ENCODE data around the gene ITGB5. TPM values are rescaled to one million over a fixed set of nuclear protein-coding genes. Genes with fewer than 3 reads are reported as not detected.

ITGB5 gene
- polyA plus RNA-seq, 1 experiment, result 393 TPM

DNA sequence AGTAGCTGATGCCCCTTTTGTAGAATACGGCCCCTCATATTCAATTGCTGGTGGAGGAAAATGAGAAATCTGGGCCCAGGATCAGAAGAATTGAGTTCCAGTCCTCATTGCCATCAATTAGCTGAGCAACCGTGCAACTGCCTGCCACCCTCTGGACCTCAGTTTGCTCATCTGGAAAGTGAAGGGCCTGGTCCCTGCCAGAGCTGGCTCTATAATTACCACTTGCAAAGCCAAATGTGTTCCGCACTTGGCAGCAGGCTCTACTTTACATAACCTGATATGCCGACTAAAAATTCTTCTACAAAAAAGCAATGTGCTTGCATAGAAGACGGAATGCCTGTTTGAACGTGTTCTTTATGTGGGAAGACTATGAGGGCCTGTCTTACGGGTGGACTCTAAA lies 8.6 kb upstream of the ITGB5 start:
- Histone ChIP-seq H3K27me3 (ENCODE audit: control insufficient read depth, insufficient read depth, low read length) (no peaks in the 10 kb centered on the region), H3K4me3 (ENCODE audit: low read depth, low read length) (no peak overlapping the region), H3K36me3 (ENCODE audit: control insufficient read depth, insufficient read depth, low read length) (no peaks in the 10 kb centered on the region)
- CTCF ChIA-PET, result interaction anchor here (0.9 to 4.6 kb wide), 3 partner anchors 108 to 690 kb away, joined by 3 to 22 read pairs (median 3); no protein-coding TSS in a partner anchor
- TF ChIP-seq, protein P1, sequence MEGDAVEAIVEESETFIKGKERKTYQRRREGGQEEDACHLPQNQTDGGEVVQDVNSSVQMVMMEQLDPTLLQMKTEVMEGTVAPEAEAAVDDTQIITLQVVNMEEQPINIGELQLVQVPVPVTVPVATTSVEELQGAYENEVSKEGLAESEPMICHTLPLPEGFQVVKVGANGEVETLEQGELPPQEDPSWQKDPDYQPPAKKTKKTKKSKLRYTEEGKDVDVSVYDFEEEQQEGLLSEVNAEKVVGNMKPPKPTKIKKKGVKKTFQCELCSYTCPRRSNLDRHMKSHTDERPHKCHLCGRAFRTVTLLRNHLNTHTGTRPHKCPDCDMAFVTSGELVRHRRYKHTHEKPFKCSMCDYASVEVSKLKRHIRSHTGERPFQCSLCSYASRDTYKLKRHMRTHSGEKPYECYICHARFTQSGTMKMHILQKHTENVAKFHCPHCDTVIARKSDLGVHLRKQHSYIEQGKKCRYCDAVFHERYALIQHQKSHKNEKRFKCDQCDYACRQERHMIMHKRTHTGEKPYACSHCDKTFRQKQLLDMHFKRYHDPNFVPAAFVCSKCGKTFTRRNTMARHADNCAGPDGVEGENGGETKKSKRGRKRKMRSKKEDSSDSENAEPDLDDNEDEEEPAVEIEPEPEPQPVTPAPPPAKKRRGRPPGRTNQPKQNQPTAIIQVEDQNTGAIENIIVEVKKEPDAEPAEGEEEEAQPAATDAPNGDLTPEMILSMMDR (IDR thresholded peaks at IDR 0.05; ENCODE audit: insufficient read depth, low read depth, low read length), result no peak
- POLR2A ChIA-PET, result no interaction called here
- no peak for DNase-seq (ENCODE audit: low read depth)

GRCh38 chr3:124893526-124893925 lies 6.4 kb upstream of the ITGB5 start:
- POLR2A ChIA-PET, result no interaction called here
- Histone ChIP-seq H3K4me3 (ENCODE audit: low read depth, low read length) (no peak overlapping the region), H3K27me3 (ENCODE audit: control insufficient read depth, insufficient read depth, low read length) (no peaks in the 10 kb centered on the region), H3K36me3 (ENCODE audit: control insufficient read depth, insufficient read depth, low read length) (no peaks in the 10 kb centered on the region)
- no peak for DNase-seq (ENCODE audit: low read depth)
- CTCF ChIA-PET, result interaction anchor here (0.6 to 4.6 kb wide), 3 partner anchors 17 to 131 kb away, joined by 3 to 22 read pairs (median 3); no protein-coding TSS in a partner anchor
- TF ChIP-seq, protein P1 (IDR thresholded peaks at IDR 0.05; ENCODE audit: insufficient read depth, low read depth, low read length), result no peak

- H3K27me3 ChIP-seq (ENCODE audit: control insufficient read depth, insufficient read depth, low read length), result no peaks in the 10 kb centered on the region
- TF ChIP-seq, protein P1 (IDR thresholded peaks at IDR 0.05; ENCODE audit: insufficient read depth, low read depth, low read length), result no peak
- POLR2A ChIA-PET, result no interaction called here
- DNase-seq (ENCODE audit: low read depth), result no peak
- no peak overlapping the region for H3K4me3 ChIP-seq (ENCODE audit: low read depth, low read length)
- H3K36me3 ChIP-seq (ENCODE audit: control insufficient read depth, insufficient read depth, low read length), result no peaks in the 10 kb centered on the region
- CTCF ChIA-PET, result interaction anchor here (1.3 to 6.7 kb wide), 3 partner anchors 11 to 129 kb away, joined by 4 to 43 read pairs (median 14); no protein-coding TSS in a partner anchor
These were observed 3.5 kb upstream of the ITGB5 start for GRCh38 chr3:124890573-124891190.

DNA sequence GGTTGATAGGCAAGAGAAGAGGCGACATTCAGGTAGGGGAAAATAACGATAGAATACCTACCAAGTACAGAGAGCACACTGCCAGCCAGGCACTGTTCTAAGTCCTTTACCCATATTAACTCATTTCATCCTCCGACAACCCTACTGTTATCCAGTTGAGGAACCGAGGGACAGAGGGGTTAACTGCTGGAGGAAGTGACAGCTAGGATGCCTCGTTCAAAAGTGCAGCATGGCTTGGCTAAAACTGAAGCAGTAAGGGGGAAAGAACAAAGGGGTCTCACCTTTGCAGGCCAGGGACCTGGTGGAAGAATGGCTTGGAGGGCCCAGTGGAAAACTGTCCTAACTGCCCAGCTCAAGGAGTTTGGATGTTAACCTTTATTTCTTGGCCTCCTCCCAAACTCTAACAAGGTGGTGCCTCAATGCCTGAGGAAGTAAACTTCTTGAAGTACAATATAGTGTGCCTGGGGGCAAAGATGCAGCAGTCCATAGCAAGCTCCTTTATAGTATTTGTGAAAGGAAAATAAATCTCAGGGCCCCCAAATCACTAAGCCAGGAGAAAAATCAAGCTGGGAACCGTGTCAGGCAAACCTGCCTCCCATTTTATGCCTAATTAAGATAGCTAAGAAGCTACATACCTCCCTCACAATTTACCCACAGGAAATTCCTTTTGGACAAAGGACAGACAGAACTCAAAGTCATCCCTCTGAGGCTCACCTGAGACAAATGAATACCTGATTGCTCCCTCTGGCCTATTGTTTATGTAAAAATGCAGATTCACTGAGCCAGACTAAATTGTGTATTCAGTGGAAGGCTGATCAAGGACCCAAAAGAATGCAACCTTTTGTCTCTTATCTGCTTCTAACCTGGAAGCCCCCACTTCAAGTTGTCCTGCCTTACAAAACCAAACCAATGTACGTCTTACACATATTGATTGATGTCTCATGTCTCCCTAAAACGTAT lies 1.6 kb upstream of the ITGB5 start:
- Histone ChIP-seq H3K4me3 (ENCODE audit: low read depth, low read length) (no peak overlapping the region), H3K27me3 (ENCODE audit: control insufficient read depth, insufficient read depth, low read length) (no peaks in the 10 kb centered on the region), H3K36me3 (ENCODE audit: control insufficient read depth, insufficient read depth, low read length) (no peaks in the 10 kb centered on the region)
- TF ChIP-seq, protein P1 (IDR thresholded peaks at IDR 0.05; ENCODE audit: insufficient read depth, low read depth, low read length), result no peak
- ChIA-PET CTCF (interaction anchor here (0.7 to 6.7 kb wide), 4 partner anchors 13 to 324 kb away, joined by 3 to 43 read pairs (median 14); no protein-coding TSS in a partner anchor), POLR2A (no interaction called here)
- no peak for DNase-seq (ENCODE audit: low read depth)

GRCh38 chr3:124887932-124888298 lies 750 bp upstream of the ITGB5 start:
- Histone ChIP-seq H3K36me3 (ENCODE audit: control insufficient read depth, insufficient read depth, low read length) (no peaks in the 10 kb centered on the region), H3K27me3 (ENCODE audit: control insufficient read depth, insufficient read depth, low read length) (no peaks in the 10 kb centered on the region), H3K4me3 (ENCODE audit: low read depth, low read length) (peak overlapping the region; percentile 72; the same call in 1 of the 2 replicates)
- ChIA-PET POLR2A (interaction anchor here (0.8 kb wide), 1 partner anchor 745 kb away, joined by 3 read pairs; no protein-coding TSS in a partner anchor), CTCF (interaction anchor here (0.6 to 6.7 kb wide), 4 partner anchors 13 to 126 kb away, joined by 3 to 43 read pairs (median 8); no protein-coding TSS in a partner anchor)
- no peak for DNase-seq (ENCODE audit: low read depth)
- TF ChIP-seq, protein P1 (IDR thresholded peaks at IDR 0.05; ENCODE audit: insufficient read depth, low read depth, low read length), result no peak
